ENCODE results near the gene ZDHHC20. TPM values are rescaled to one million over a fixed set of nuclear protein-coding genes. Genes with fewer than 3 reads are reported as not detected.

Gene ZDHHC20
- total and polyA plus RNA-seq, 5 donors: 9.8 to 30.1 (median 25.1) TPM

GRCh38 chr13:21470785-21471184 is 11.7 kb upstream of the ZDHHC20 start:
- no peak for DNase-seq
- no peaks in the 10 kb centered on the region for H3K4me1 ChIP-seq (ENCODE audit: control insufficient read depth, insufficient read depth, low read length)
- no peaks in the 10 kb centered on the region for H3K27me3 ChIP-seq (ENCODE audit: control insufficient read depth, insufficient read depth)
- H3K9me3 ChIP-seq (ENCODE audit: control insufficient read depth, low read length): no peaks in the 10 kb centered on the region
- H3K27ac ChIP-seq (ENCODE audit: low read length): no peak overlapping the region
- no peak for ATAC-seq
- H3K4me3 ChIP-seq (ENCODE audit: low read length): no peak overlapping the region
- intact Hi-C loops (cut with DNase I): loop anchor here in 3 of 4 donors (5.0 to 10.0 kb wide), 4 partner anchors 173 to 526 kb away; no protein-coding TSS in a partner anchor

- intact Hi-C loops (cut with DNase I): no loop called here
- no peak overlapping the region for H3K27ac ChIP-seq (ENCODE audit: low read length)
- H3K4me3 ChIP-seq (ENCODE audit: low read length): no peak overlapping the region
- 55% methylated on average over 7 of the region's 7 CpGs for WGBS
- H3K27me3 ChIP-seq (ENCODE audit: control insufficient read depth, insufficient read depth): no peaks in the 10 kb centered on the region
- no peaks in the 10 kb centered on the region for H3K4me1 ChIP-seq (ENCODE audit: control insufficient read depth, insufficient read depth, low read length)
- ATAC-seq (no peak), DNase-seq (no peak)
- no peaks in the 10 kb centered on the region for H3K9me3 ChIP-seq (ENCODE audit: control insufficient read depth, low read length)
Measured at GRCh38 chr13:21466527-21466926, 7.4 kb upstream of the ZDHHC20 start.

- 57% methylated on average over 9 of the region's 9 CpGs for WGBS
- intact Hi-C loops (cut with DNase I): no loop called here
- no peaks in the 10 kb centered on the region for H3K27me3 ChIP-seq (ENCODE audit: control insufficient read depth, insufficient read depth)
- ATAC-seq (no peak), DNase-seq (no peak)
- no peak overlapping the region for H3K27ac ChIP-seq (ENCODE audit: low read length)
- no peak overlapping the region for H3K4me3 ChIP-seq (ENCODE audit: low read length)
- H3K9me3 ChIP-seq (ENCODE audit: control insufficient read depth, low read length): no peaks in the 10 kb centered on the region
- H3K4me1 ChIP-seq (ENCODE audit: control insufficient read depth, insufficient read depth, low read length): no peaks in the 10 kb centered on the region
Measured at GRCh38 chr13:21465710-21466160, 6.6 kb upstream of the ZDHHC20 start.

GRCh38 chr13:21463424-21463823 is 4.3 kb upstream of the ZDHHC20 start:
- intact Hi-C loops (cut with DNase I): no loop called here

GRCh38 chr13:21461131-21461530 is 2.0 kb upstream of the ZDHHC20 start:
- Histone ChIP-seq H3K27ac (ENCODE audit: low read length) (no peak overlapping the region), H3K4me3 (ENCODE audit: low read length) (no peak overlapping the region), H3K9me3 (ENCODE audit: control insufficient read depth, low read length) (no peaks in the 10 kb centered on the region), H3K4me1 (ENCODE audit: control insufficient read depth, insufficient read depth, low read length) (no peaks in the 10 kb centered on the region), H3K27me3 (ENCODE audit: control insufficient read depth, insufficient read depth) (no peaks in the 10 kb centered on the region)
- WGBS: 74% methylated on average over 3 of the region's 3 CpGs
- intact Hi-C loops (cut with DNase I): no loop called here
- DNase-seq (no peak), ATAC-seq (no peak)

More at GRCh38 chr13:21463424-21463823, 4.3 kb upstream of the ZDHHC20 start:
- no peak for DNase-seq
- H3K27me3 ChIP-seq (ENCODE audit: control insufficient read depth, insufficient read depth): no peaks in the 10 kb centered on the region
- no peaks in the 10 kb centered on the region for H3K9me3 ChIP-seq (ENCODE audit: control insufficient read depth, low read length)
- H3K4me1 ChIP-seq (ENCODE audit: control insufficient read depth, insufficient read depth, low read length): no peaks in the 10 kb centered on the region
- no peak overlapping the region for H3K27ac ChIP-seq (ENCODE audit: low read length)
- no peak for ATAC-seq
- H3K4me3 ChIP-seq (ENCODE audit: low read length): no peak overlapping the region

- peak in 1 of 2 donors; percentile 33 for ATAC-seq
- intact Hi-C loops (cut with DNase I): no loop called here
- peak overlapping the region; percentile 50 for H3K4me3 ChIP-seq (ENCODE audit: low read length)
- WGBS: 0% methylated on average over 16 of the region's 16 CpGs
- H3K9me3 ChIP-seq (ENCODE audit: control insufficient read depth, low read length): no peaks in the 10 kb centered on the region
- H3K4me1 ChIP-seq (ENCODE audit: control insufficient read depth, insufficient read depth, low read length): no peaks in the 10 kb centered on the region
- H3K27me3 ChIP-seq (ENCODE audit: control insufficient read depth, insufficient read depth): no peaks in the 10 kb centered on the region
- H3K27ac ChIP-seq (ENCODE audit: low read length): peak overlapping the region; percentile 42
- peak; percentile 38 to 73 (median 55) for DNase-seq
Measured at GRCh38 chr13:21458451-21458812, 671 bp downstream of the ZDHHC20 start.

GRCh38 chr13:21453387-21454081 is 5.6 kb downstream of the ZDHHC20 start:
- Histone ChIP-seq H3K4me1 (ENCODE audit: control insufficient read depth, insufficient read depth, low read length) (peaks cover 2% of the 10 kb centered on the region), H3K9me3 (ENCODE audit: control insufficient read depth, low read length) (no peaks in the 10 kb centered on the region), H3K27me3 (ENCODE audit: control insufficient read depth, insufficient read depth) (no peaks in the 10 kb centered on the region), H3K4me3 (ENCODE audit: low read length) (no peak overlapping the region), H3K27ac (ENCODE audit: low read length) (no peak overlapping the region)
- DNase-seq (no peak), ATAC-seq (no peak)
- intact Hi-C loops (cut with DNase I): no loop called here
- 96% methylated on average over 6 of the region's 6 CpGs for WGBS

- DNase-seq (no peak), ATAC-seq (no peak)
- no peak overlapping the region for H3K27ac ChIP-seq (ENCODE audit: low read length)
- 86% methylated on average over 3 of the region's 3 CpGs for WGBS
- no peaks in the 10 kb centered on the region for H3K9me3 ChIP-seq (ENCODE audit: control insufficient read depth, low read length)
- no peaks in the 10 kb centered on the region for H3K27me3 ChIP-seq (ENCODE audit: control insufficient read depth, insufficient read depth)
- no peak overlapping the region for H3K4me3 ChIP-seq (ENCODE audit: low read length)
- intact Hi-C loops (cut with DNase I): no loop called here
- peaks cover 2% of the 10 kb centered on the region for H3K4me1 ChIP-seq (ENCODE audit: control insufficient read depth, insufficient read depth, low read length)
Measured at GRCh38 chr13:21450936-21451335, 8.2 kb downstream of the ZDHHC20 start.

GRCh38 chr13:21446656-21447055 is 12.4 kb downstream of the ZDHHC20 start:
- no peak for DNase-seq
- intact Hi-C loops (cut with DNase I): no loop called here
- Histone ChIP-seq H3K27ac (ENCODE audit: low read length) (no peak overlapping the region), H3K4me1 (ENCODE audit: control insufficient read depth, insufficient read depth, low read length) (peaks cover 2% of the 10 kb centered on the region), H3K9me3 (ENCODE audit: control insufficient read depth, low read length) (no peaks in the 10 kb centered on the region), H3K4me3 (ENCODE audit: low read length) (no peak overlapping the region), H3K27me3 (ENCODE audit: control insufficient read depth, insufficient read depth) (no peaks in the 10 kb centered on the region)
- 83% methylated on average over 2 of the region's 2 CpGs for WGBS
- ATAC-seq: no peak

- no peak overlapping the region for H3K4me3 ChIP-seq (ENCODE audit: low read length)
Measured at GRCh38 chr13:21445759-21446158, 13.3 kb downstream of the ZDHHC20 start.

GRCh38 chr13:21443171-21443570 is 15.9 kb downstream of the ZDHHC20 start:
- DNase-seq (no peak), ATAC-seq (no peak)
- H3K9me3 ChIP-seq (ENCODE audit: control insufficient read depth, low read length): no peaks in the 10 kb centered on the region
- no peaks in the 10 kb centered on the region for H3K4me1 ChIP-seq (ENCODE audit: control insufficient read depth, insufficient read depth, low read length)
- intact Hi-C loops (cut with DNase I): no loop called here
- WGBS: 78% methylated on average over 1 of the region's 1 CpG
- no peak overlapping the region for H3K4me3 ChIP-seq (ENCODE audit: low read length)
- H3K27ac ChIP-seq (ENCODE audit: low read length): no peak overlapping the region
- H3K27me3 ChIP-seq (ENCODE audit: control insufficient read depth, insufficient read depth): no peaks in the 10 kb centered on the region

More at GRCh38 chr13:21445759-21446158, 13.3 kb downstream of the ZDHHC20 start:
- Histone ChIP-seq H3K27me3 (ENCODE audit: control insufficient read depth, insufficient read depth) (no peaks in the 10 kb centered on the region), H3K4me1 (ENCODE audit: control insufficient read depth, insufficient read depth, low read length) (peaks cover 2% of the 10 kb centered on the region), H3K27ac (ENCODE audit: low read length) (no peak overlapping the region), H3K9me3 (ENCODE audit: control insufficient read depth, low read length) (no peaks in the 10 kb centered on the region)
- ATAC-seq (no peak), DNase-seq (no peak)
- intact Hi-C loops (cut with DNase I): no loop called here
- WGBS: 88% methylated on average over 6 of the region's 6 CpGs

GRCh38 chr13:21436582-21436981 is 22.5 kb downstream of the ZDHHC20 start:
- intact Hi-C loops (cut with DNase I): no loop called here
- Histone ChIP-seq H3K4me1 (ENCODE audit: control insufficient read depth, insufficient read depth, low read length) (no peaks in the 10 kb centered on the region), H3K27ac (ENCODE audit: low read length) (peak overlapping the region; percentile 20), H3K27me3 (ENCODE audit: control insufficient read depth, insufficient read depth) (no peaks in the 10 kb centered on the region), H3K4me3 (ENCODE audit: low read length) (no peak overlapping the region), H3K9me3 (ENCODE audit: control insufficient read depth, low read length) (no peaks in the 10 kb centered on the region)
- DNase-seq (no peak), ATAC-seq (no peak)
- WGBS: 91% methylated on average over 6 of the region's 6 CpGs

All from right cardiac atrium (tissue), 5 donors.